Measurements from ENCODE around the gene GSTO1. TPM values are rescaled to one million over a fixed set of nuclear protein-coding genes. Genes with fewer than 3 reads are reported as not detected.
"Not testable (repeated sequence)": the region's sequence is repeated elsewhere in the genome, so short reads cannot be mapped to it uniquely, and the experiment has no call there.

The GSTO1 gene
- total RNA-seq, 1 donor from 2014 or later, result 74.1 TPM

DNA sequence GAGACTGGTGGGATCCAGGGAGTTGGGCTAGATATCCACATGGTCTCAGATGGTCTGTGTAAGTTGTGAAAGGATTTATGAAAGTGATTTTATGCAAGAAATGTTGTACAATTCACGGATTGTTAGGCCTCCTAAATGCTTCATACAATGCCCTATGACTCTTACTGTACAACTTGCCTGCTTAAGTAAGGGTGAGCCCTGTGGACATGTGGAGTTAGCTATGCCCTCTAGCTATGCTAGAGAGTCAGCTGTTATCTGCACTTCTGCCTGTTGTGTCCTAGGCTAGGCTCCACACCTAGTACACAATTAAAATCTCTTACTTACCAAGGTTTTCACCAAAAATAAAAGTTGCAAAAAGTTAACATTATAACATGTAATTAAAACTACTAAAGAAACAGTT, 20.9 kb upstream of the GSTO1 start:
- Mint-ChIP-seq H3K4me3 (peak overlapping the region; percentile 70), H3K4me1 (ENCODE audit: unreplicated experiment) (peaks cover 3% of the 10 kb centered on the region)

DNA sequence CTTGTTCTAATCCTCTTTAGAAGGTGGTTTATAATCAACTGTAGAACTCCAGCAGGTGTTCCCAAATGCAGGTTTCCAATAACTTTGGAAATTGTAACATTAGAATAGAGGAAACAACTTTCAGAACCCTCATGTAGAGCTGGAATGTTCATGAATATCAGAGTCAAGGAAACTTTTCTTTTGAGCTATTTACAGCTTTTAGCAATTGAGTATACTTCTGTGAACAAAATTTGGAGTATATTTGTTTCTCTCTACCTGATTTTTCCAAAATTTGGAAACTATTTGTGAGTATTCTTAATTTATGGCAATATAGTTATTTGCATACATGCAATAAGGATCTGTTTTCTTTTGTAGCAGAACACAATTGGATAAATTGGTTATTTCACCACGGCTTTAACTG, 19.8 kb upstream of the GSTO1 start:
- Mint-ChIP-seq H3K27ac (no peak overlapping the region), H3K27me3 (peaks cover 13% of the 10 kb centered on the region), H3K4me1 (ENCODE audit: unreplicated experiment) (peaks cover 3% of the 10 kb centered on the region), H3K4me3 (no peak overlapping the region), H3K9me3 (no peaks in the 10 kb centered on the region), H3K36me3 (no peaks in the 10 kb centered on the region)
- no peak for DNase-seq (ENCODE audit: extremely low spot score, unreplicated experiment)
- no peak for TF ChIP-seq CTCF (conservative IDR thresholded peaks at IDR 0.05)

More for the DNA sequence above, 20.9 kb upstream of the GSTO1 start:
- TF ChIP-seq CTCF (conservative IDR thresholded peaks at IDR 0.05), result no peak
- Mint-ChIP-seq H3K36me3 (no peaks in the 10 kb centered on the region), H3K27me3 (peaks cover 6% of the 10 kb centered on the region), H3K27ac (no peak overlapping the region), H3K9me3 (no peaks in the 10 kb centered on the region)
- no peak for DNase-seq (ENCODE audit: extremely low spot score, unreplicated experiment)

- no peak overlapping the region for H3K4me3 Mint-ChIP-seq
- TF ChIP-seq CTCF (conservative IDR thresholded peaks at IDR 0.05), result no peak
- DNase-seq (ENCODE audit: extremely low spot score, unreplicated experiment), result no peak
- H3K36me3 Mint-ChIP-seq, result no peaks in the 10 kb centered on the region
- H3K4me1 Mint-ChIP-seq (ENCODE audit: unreplicated experiment), result peaks cover 2% of the 10 kb centered on the region
- H3K9me3 Mint-ChIP-seq, result no peaks in the 10 kb centered on the region
- no peak overlapping the region for H3K27ac Mint-ChIP-seq
- H3K27me3 Mint-ChIP-seq, result peaks cover 19% of the 10 kb centered on the region
Observed at GRCh38 chr10:104235801-104236200, 18.9 kb upstream of the GSTO1 start.

DNA sequence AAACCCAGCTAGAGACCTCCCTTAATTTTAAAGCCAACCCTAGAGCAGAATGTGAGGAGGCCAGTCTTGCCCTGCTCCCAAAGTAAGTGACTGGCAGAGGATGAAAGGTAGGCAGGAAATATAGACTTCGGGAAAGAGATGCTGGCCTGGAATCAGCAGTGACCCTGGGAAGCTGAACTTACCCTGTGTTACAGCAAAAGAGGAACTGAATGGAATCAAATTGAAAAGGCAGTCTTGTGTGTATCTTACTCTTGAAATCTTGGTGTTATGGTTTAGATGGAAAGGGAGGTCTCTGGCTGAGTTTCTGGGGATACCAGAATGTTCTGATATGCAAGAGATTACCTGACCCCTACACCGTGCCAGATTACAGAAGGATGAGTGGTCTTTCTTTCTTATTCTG, 14.6 kb upstream of the GSTO1 start:
- DNase-seq (ENCODE audit: extremely low spot score, unreplicated experiment), result no peak
- peaks cover 19% of the 10 kb centered on the region for H3K27me3 Mint-ChIP-seq
- H3K9me3 Mint-ChIP-seq, result no peaks in the 10 kb centered on the region
- H3K4me3 Mint-ChIP-seq, result no peak overlapping the region
- TF ChIP-seq CTCF (conservative IDR thresholded peaks at IDR 0.05), result no peak
- H3K4me1 Mint-ChIP-seq (ENCODE audit: unreplicated experiment), result no peaks in the 10 kb centered on the region
- H3K27ac Mint-ChIP-seq, result no peak overlapping the region
- H3K36me3 Mint-ChIP-seq, result no peaks in the 10 kb centered on the region

DNA sequence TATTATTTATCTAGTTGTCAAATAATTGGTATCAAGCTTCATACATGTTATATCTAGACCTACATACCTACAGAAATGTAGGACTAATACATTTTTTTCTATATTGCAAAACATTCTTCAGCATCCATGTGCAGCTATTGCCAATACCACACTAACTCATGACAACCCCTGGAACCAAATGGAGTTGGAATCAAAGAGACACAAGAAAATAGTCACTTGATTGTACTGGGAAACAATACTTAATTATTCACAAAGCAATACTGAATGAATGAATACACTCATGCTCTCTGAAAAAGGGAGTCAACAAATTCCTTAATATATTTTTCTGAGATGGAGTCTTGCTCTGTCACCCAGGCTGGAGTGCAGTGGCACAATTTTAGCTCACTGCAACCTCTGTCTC, 12.1 kb upstream of the GSTO1 start:
- Mint-ChIP-seq H3K4me3 (no peak overlapping the region), H3K4me1 (ENCODE audit: unreplicated experiment) (no peaks in the 10 kb centered on the region), H3K36me3 (no peaks in the 10 kb centered on the region), H3K9me3 (peaks cover 8% of the 10 kb centered on the region), H3K27ac (no peak overlapping the region), H3K27me3 (peaks cover 19% of the 10 kb centered on the region)
- DNase-seq (ENCODE audit: extremely low spot score, unreplicated experiment), result no peak
- no peak for TF ChIP-seq CTCF (conservative IDR thresholded peaks at IDR 0.05)

DNA sequence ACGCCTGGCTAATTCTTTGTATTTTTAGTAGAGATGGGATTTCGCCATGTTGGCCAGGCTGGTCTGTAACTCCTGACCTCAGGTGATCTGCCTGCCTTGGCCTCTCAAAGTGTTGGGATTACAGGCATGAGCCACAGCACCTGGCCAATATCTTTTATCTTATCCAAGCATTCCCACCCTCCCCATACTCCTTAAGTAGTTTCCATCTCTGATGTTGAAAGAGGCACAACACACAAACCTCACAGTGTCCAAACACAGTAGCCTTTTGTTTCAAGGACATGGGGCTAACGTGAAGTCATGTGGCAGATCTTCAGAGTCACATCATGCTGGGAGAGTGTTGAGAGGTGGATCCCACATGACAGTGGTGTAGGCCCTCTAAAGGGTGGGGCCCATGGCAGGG, 11.7 kb upstream of the GSTO1 start:
- H3K27ac Mint-ChIP-seq, result peak overlapping the region; percentile 18
- not testable (repeated sequence) for H3K4me1 Mint-ChIP-seq (ENCODE audit: unreplicated experiment); DNase-seq (ENCODE audit: extremely low spot score, unreplicated experiment); H3K9me3 Mint-ChIP-seq; H3K4me3 Mint-ChIP-seq; H3K36me3 Mint-ChIP-seq
- H3K27me3 Mint-ChIP-seq, result peaks cover 16% of the 10 kb centered on the region

All from type B pancreatic cell (in vitro differentiated cells).